Measurements from ENCODE around the gene NFIL3.

GRCh38 chr9:91374939-91375338 is 48.7 kb downstream of the NFIL3 start:
- TF ChIP-seq CTCF (IDR thresholded peaks at IDR 0.05): no peak
- TF ChIP-seq POLR2A (IDR thresholded peaks at IDR 0.05; ENCODE audit: low read depth): no peak
- TF ChIP-seq POLR2AphosphoS5 (IDR thresholded peaks at IDR 0.05): no peak
- TF ChIP-seq EP300 (IDR thresholded peaks at IDR 0.05): no peak

Data from esophagus muscularis mucosa (tissue), 4 donors.